HG03139 (cell line): ENCODE measurements around the gene CHGA.

Experiments
- ATAC-seq: cut with Tn5 transposase; IDR thresholded peaks from one replicate; pipeline ENCODE4 v1.9.1; 2021; ENCODE audit not compliant: unreplicated experiment

Gene CHGA

DNA sequence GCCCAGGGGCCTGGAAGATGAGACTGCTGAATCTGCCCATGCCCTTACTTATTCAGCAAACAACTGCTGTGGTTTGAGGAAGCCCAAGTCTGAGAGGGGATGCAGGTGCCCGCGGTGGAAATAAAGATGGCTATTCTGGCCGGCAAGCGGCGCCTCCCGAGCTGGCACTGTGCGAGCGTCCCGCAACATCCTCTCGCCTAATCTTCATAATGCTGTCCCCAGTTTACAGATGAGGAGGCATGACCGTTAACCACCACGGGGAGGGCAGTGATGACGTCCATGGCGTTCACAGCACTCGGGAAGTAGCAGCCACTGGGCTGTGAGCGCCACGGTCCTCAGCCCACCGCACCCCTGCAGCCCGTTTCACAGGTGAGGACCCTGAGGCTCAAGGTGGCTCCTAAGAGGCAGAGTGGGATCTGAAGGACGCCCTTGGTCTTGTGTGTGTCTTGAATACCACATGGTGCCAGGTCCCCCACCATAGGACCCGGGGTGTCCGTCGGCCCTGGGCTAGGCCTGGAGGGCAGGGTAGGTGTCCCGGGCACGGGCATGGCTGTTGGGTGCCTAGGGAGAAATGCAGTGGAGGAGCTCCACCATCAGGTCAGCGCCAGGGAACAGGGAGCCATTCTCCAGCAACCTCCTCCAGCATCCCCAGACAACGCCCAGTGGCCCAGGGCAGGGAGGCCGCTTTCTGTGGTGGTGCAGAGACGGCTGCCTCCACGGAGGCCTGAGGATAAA is 20.2 kb downstream of the CHGA start:
- ATAC-seq = no peak

DNA sequence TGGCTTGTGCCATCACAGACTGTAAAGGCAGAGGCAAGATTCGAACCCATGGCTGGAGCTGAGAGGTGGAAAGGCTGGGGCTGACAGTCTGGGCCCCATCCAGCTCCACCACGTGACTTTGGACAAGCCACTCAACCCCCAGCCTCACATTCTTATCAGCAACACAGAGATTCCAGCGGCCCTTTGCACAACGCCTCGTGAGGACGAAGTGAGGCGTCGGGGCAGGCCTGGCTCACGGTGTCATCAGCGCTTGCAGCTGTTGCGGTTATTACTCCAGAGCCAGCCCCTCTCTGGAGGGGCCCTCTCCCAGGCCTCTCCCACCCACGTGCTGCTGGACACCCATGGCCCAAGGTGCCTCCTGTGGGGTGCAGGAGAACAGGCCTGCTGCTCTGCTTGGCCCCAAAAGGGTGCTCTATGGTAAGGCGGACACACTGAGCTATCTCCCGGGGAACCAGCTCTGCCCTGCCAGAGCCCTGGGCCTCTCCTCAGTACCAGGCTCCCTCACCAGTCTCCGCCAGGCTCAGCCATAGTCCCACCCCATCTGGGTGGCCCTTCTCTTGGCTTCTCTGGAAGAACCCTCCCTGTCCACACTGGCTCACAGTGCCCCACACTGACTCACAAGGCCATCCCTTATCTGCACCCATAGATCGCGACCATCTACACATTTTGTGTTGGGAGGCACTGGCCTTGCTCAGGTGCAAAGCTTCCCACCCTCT is 21.1 kb downstream of the CHGA start:
- ATAC-seq = no peak

GRCh38 chr14:92944976-92945375 is 22.0 kb downstream of the CHGA start:
- no peak for ATAC-seq

GRCh38 chr14:92945544-92945943 is 22.6 kb downstream of the CHGA start:
- no peak for ATAC-seq

DNA sequence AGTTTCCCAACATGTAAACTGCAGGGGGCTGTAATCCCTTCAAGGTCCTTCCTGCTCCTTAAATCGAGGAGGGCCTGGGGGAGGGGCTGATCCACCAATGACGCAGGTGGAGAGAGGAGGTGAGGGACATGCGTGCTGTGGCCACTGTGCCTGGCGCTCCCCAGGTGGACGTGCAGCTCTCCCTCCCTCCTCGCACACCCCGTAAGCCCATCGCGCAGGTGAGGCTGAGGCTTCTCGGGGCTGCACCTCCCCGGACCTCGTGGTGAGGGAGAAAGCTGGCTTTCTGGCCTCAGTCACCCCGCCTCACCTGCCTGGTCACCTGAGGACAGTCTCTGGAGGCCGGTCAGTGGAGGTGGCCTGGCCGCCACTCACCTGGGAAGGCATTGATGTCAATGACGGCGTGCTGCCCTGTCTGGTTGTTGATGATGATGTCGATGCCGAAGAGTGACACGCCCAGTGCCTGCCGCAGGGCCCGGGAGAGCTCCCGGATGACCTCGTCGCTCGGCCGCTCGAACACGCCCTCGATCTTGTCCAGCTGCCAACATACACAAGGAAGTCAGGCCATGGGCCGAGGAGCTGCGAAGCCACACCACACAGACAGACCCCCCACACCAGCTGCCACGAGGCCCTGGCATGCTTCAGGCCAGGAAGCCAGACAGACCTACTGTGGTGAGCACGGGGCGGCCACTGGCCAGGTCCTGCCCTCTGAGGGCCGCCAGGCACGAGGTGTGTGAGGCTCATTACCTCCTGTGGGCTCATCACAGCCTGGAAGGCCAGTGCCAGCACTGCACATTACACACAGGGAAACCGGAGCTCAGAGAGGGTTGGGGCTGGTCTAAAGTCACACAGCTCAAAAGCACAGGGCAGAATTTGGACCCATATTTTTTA is 23.3 kb downstream of the CHGA start:
- no peak for ATAC-seq

DNA sequence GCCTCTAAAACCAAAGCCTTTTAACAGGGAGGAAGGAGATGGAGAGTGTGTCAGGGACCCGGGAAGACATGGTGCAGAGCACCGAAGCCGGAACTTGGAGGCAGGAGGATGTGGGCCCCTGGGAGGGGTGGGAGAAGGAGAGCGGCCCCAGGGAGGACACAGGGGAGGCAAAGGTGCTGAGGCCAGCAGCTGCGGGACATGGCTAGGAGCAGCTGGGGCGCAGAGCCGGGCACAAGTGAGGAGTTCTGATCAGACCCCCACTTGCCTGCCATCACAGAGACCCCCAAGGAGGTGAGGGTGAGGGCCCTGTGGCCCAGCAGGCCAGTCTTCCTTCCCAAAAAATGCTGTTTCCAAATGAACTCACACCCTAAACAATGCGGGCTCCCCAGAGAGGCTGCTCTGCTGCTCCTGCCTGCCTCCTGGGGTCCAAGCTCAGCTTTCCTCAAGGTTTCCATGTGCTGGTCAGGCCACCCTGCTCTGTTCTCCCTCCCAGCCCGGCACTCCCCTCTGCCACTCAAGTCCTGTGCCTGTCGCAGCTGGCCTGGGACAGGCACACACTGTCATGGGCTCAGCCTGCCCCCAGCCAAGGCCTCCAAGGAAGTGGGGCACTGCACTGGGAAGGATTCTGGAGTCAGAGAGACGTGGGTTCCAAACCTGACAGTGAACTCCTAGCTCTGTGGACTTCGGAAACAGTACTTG is 24.0 kb downstream of the CHGA start:
- no peak for ATAC-seq

- ATAC-seq = no peak
Observed at GRCh38 chr14:92948647-92949046, 25.7 kb downstream of the CHGA start.

- no peak for ATAC-seq
Observed at GRCh38 chr14:92949496-92950192, 26.7 kb downstream of the CHGA start.

DNA sequence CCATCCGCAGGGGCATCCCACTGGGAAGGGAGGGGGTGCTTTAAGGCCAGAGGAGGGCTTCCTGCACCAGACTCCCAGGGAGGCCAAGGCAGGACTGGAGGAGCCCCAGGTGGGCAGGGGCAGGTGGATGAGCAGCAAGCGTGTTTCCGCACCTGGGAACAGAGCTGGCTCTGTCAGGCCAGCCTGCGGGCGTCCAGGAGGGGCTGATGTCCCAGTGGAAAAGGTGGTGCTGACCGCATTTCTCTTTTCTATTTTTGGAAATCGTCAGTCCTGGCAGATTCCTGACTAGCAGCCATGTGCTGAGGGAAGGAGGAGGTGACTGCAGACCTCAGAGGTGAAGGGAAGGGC is 27.2 kb downstream of the CHGA start:
- no peak for ATAC-seq

DNA sequence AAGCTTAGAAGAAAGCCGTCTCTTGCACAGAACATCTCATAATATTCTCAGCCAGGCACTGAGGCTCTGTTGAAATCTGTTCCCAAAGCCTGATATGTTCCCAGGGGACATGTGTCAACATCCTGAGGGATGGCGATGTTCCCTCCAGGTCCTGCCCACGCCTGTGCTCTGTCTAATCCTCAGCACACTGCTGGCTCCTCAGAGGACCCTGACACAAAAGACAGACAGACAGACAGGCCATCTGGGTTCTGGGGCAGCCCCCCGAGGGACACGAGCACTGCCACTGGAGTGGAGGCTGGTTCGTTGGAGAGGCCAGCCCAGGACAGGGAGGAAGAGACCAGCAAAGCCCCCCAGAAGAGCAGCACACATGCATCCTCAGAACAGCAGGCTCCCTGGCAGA is 27.8 kb downstream of the CHGA start:
- no peak for ATAC-seq

- ATAC-seq = no peak
Observed at GRCh38 chr14:92951261-92951660, 28.3 kb downstream of the CHGA start.

- ATAC-seq = no peak
Observed at GRCh38 chr14:92951912-92952471, 29.0 kb downstream of the CHGA start.

GRCh38 chr14:92952481-92953298 is 29.7 kb downstream of the CHGA start:
- ATAC-seq = no peak

DNA sequence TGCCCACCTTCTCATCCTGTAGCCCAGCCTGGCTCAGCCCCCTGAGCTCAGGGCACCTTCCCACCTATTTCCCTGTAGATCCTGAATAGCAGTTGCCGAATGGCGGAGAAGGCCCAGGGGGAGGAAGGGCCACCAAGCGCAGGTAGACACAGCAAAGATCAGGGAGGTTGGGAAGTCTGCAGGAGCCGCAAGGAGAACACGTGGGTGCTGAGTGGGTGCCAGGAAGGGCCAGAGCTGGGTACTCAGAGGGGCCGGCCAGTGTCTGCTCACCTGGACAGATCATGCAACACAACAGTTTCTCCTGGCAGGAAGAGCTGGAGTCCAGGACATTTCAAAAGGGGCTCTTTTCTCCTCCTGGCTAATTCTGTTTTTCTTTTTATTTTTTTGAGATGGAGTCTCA is 30.6 kb downstream of the CHGA start:
- no peak for ATAC-seq

DNA sequence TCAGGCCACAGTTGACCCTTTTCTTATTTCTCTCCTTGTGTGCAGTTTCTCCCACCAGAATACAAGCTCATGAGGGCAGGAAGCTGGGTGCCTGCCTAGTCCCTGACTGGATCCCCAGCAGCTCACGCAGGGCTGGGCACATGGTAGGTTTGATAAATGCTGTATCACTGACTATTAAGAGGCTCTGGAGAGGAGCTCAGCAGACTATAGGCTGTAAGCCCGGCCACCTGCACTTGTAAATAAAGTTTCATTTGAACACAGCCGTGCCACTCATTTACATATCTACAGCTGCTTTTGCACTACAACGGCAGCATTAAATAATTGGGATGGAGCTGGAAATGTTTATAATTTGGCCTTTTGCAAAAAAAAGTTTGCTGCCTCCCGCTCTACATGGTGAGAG is 32.0 kb downstream of the CHGA start:
- no peak for ATAC-seq

DNA sequence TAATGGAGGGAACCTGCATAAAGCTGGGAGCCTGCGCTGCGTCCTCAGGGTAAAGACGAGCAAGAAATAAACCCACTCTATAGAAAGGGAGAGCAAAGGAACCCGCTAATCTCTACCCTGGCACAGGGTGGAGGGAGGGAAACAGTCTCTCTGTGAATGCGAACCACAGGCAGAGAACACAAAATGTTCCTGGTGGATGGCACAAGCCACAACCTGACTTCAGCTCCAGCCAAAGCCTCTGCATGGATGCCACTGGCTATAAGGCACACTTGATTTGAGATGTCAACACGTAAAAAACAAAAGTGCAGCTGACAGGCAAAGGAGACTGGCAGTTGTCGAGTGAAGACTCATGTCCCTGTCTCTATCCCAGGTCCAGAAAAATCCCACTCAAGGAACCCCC is 32.4 kb downstream of the CHGA start:
- no peak for ATAC-seq

DNA sequence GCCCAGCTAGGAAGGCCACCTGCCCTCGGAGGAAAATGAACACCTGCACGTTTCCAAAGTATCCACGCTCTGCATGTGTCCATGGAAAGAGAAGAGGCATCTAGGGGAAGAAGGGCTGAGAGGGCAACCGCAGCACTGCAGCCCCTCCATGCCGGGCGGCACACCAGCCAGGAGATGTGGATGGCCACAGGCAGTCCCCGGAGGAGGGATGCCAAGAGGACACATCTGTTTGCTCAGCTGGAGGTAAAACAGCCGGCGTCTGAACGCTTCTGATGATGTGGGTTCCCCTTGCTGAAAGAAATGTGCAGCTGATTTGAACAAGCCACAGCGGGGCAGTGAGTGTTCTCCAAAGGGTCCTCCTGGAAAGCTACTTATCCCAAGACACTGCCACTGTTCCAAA is 34.0 kb downstream of the CHGA start:
- no peak for ATAC-seq

DNA sequence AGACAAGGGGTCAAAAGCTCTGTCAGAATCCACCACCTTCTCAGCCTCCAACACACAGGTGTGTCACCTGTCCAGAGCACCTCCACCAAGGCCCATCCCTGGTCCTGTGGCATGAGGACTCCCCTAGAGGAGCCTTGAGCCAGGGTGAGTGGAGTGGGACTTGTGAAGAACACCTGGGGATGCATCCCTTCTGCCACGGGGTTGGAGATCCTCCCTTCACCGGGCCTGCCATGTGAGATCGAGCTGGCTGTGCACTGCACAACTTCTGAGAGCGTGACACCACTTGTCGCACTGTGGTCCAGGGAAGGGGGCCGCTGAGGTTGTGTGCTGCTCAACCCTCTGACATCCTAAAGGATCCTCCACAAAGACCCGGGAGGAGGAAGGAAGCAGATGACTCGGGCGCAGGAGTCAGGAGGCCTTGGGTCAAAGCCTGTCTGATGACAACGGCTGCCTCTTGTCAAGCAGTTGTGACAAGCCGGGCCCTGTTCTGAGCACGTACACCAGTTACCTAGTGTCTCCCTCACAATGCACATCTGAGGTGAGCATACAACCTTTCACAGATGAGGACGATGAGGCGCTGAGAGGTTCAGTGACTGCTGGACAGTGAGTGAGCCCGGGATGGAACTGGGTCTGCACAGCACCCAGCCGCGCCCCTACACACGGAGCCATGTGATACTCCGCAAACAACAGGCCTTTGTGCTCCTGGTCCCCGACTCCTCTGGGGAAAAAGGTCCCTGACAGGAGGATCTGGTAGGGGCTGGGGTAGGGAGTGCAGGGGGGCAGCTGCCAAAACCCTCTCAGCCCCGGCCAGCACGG is 35.6 kb downstream of the CHGA start:
- ATAC-seq = no peak

DNA sequence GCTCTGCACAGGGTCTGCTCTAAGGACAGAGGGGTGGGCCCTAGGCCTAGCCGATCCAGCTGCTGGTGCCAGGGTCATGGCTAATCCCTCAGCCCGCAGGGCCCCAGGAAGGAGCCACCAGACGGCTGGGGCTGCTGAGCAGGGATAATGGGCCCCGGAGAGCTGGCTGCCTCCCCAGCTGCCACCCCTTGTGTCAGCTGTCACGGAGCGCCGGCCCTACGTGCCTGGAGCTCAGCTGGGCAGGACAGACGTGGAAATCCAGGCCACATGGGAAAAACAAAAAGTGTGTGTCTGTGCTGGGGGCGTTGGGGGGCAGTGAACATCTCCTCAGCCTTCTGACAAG is 36.2 kb downstream of the CHGA start:
- no peak for ATAC-seq
